ENCODE data around the gene KCNQ2.

DNA sequence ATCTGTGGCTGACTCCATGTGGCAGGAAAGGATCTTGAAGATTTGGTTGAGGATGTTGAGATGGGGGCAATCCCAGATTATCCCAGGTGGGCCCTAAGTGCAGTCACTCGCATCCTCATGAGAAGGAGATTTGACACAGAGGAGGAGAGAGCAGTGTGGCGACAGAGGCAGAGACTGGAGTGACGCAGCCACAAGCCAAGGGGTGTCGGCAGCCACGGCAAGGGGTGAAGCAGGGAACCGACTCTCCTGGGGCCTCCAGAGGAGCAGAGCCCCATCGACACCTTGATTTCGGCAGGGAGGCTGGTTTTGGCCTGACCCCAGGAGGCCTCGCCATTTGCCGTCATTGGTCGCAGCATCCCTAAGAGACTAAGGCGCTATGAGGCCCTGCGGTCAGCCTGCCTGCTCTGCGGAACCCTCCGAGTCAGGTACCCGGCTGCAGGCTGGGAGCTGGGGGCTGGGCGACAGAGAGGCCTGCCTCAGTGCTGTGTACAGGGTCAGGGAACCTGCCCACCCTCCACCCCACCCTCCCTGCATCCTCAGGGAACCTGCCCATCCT lies 13.9 kb upstream of the KCNQ2 start:
- TF ChIP-seq POLR2A (IDR thresholded peaks at IDR 0.05; ENCODE audit: low read depth, low read length) = no peak
- TF ChIP-seq POLR2AphosphoS5 (IDR thresholded peaks at IDR 0.05; ENCODE audit: low read depth, low read length) = no peak
- TF ChIP-seq TAF1 (IDR thresholded peaks at IDR 0.05; ENCODE audit: borderline replicate concordance, low read depth, low read length) = no peak
